ENCODE data around the gene EPHA7. TPM values are rescaled to one million over a fixed set of nuclear protein-coding genes. Genes with fewer than 3 reads are reported as not detected.

Gene EPHA7
- total RNA-seq (2022; extraction: Qiagen RNA extraction; ENCODE audit: low read depth) = 0.05 to 0.18 TPM (median 0.09 TPM) in 5 replicates

DNA sequence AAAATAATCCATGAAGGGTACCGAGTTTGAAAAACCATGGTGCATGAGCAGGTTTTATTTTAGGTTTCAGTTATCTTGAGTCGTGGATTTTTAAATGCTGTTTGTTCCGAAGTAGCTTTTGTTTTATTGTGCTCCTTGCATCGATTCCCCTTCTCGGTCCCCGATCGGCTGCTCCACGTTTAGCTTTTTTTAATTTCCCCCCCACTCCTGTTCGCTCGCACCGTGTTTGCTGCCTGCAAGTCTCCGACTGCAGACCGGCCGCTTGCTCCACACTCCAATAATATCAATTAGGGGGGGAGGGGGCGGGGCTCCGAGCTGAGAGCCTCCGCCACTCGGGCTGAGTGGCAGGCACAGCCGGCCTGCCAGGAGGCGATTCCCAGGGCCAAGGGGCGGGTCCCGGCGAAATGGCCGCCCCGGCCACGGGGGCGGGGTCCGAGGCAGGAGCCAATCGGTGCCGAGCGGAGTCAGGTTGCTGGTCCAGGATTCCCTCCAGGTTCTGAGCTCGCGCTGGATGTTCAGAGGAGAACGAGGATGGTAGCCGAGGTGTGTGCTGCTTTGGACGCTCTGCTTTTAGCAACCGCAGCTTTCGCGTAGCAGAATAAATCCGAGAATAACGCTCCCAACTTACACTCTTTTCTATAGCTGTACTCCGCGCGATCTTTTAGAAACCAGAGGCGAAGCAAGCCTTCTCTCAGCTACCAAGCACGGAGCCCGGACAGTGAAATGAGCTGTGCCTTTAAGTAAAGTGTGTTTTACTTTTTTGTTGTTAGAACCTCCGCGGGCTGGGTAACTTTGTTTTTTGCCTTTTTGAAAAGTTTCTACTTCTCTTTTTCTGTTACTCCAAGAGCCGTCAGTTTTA is at the start of gene EPHA7:
EPHA7 (minus strand) TSS at position 256 of the 859 bp plus-strand sequence; CDS start at position 38, 218 bp downstream.

